ENCODE measurements around the gene SEL1L3. TPM values are rescaled to one million over a fixed set of nuclear protein-coding genes. Genes with fewer than 3 reads are reported as not detected.

Gene SEL1L3
- total RNA-seq, 1 donor from 2014 or later: 14.4 TPM

- Mint-ChIP-seq H3K4me3 (no peak overlapping the region), H3K9me3 (peaks cover 8% of the 10 kb centered on the region), H3K4me1 (peaks cover 2% of the 10 kb centered on the region), H3K36me3 (no peaks in the 10 kb centered on the region), H3K27me3 (ENCODE audit: low read depth) (peaks cover 6% of the 10 kb centered on the region), H3K27ac (no peak overlapping the region)
- no peak for TF ChIP-seq CTCF (IDR thresholded peaks at IDR 0.05; ENCODE audit: unreplicated experiment)
- DNase-seq (ENCODE audit: low spot score in 2 of 2, unreplicated experiment in 2 of 2): no peak
Observed at GRCh38 chr4:25903900-25904747, 41.3 kb upstream of the SEL1L3 start.

- no peaks in the 10 kb centered on the region for H3K27me3 Mint-ChIP-seq (ENCODE audit: low read depth)
- H3K9me3 Mint-ChIP-seq: no peaks in the 10 kb centered on the region
- no peak overlapping the region for H3K27ac Mint-ChIP-seq
- H3K36me3 Mint-ChIP-seq: no peaks in the 10 kb centered on the region
- no peak for TF ChIP-seq CTCF (IDR thresholded peaks at IDR 0.05; ENCODE audit: unreplicated experiment)
- no peak for DNase-seq (ENCODE audit: low spot score in 2 of 2, unreplicated experiment in 2 of 2)
- no peak overlapping the region for H3K4me3 Mint-ChIP-seq
- peaks cover 2% of the 10 kb centered on the region for H3K4me1 Mint-ChIP-seq
Observed at GRCh38 chr4:25901030-25901430, 38.2 kb upstream of the SEL1L3 start.

- H3K27me3 Mint-ChIP-seq (ENCODE audit: low read depth): no peaks in the 10 kb centered on the region
- H3K4me3 Mint-ChIP-seq: no peak overlapping the region
- DNase-seq (ENCODE audit: low spot score in 2 of 2, unreplicated experiment in 2 of 2): no peak
- peaks cover 2% of the 10 kb centered on the region for H3K4me1 Mint-ChIP-seq
- no peaks in the 10 kb centered on the region for H3K9me3 Mint-ChIP-seq
- H3K27ac Mint-ChIP-seq: no peak overlapping the region
- TF ChIP-seq CTCF (IDR thresholded peaks at IDR 0.05; ENCODE audit: unreplicated experiment): no peak
- H3K36me3 Mint-ChIP-seq: no peaks in the 10 kb centered on the region
Observed at GRCh38 chr4:25900310-25900709, 37.5 kb upstream of the SEL1L3 start.

GRCh38 chr4:25896776-25897539 is 34.2 kb upstream of the SEL1L3 start:
- no peaks in the 10 kb centered on the region for H3K9me3 Mint-ChIP-seq

GRCh38 chr4:25892796-25893195 is 30.0 kb upstream of the SEL1L3 start:
- no peak overlapping the region for H3K27ac Mint-ChIP-seq
- H3K9me3 Mint-ChIP-seq: no peaks in the 10 kb centered on the region
- H3K27me3 Mint-ChIP-seq (ENCODE audit: low read depth): peaks cover 2% of the 10 kb centered on the region

More at GRCh38 chr4:25896776-25897539, 34.2 kb upstream of the SEL1L3 start:
- no peak for DNase-seq (ENCODE audit: low spot score in 2 of 2, unreplicated experiment in 2 of 2)
- no peak for TF ChIP-seq CTCF (IDR thresholded peaks at IDR 0.05; ENCODE audit: unreplicated experiment)
- Mint-ChIP-seq H3K27ac (no peak overlapping the region), H3K27me3 (ENCODE audit: low read depth) (no peaks in the 10 kb centered on the region), H3K36me3 (no peaks in the 10 kb centered on the region), H3K4me3 (no peak overlapping the region), H3K4me1 (no peaks in the 10 kb centered on the region)

More at GRCh38 chr4:25892796-25893195, 30.0 kb upstream of the SEL1L3 start:
- H3K36me3 Mint-ChIP-seq: no peaks in the 10 kb centered on the region
- no peak for TF ChIP-seq CTCF (IDR thresholded peaks at IDR 0.05; ENCODE audit: unreplicated experiment)
- DNase-seq (ENCODE audit: low spot score in 2 of 2, unreplicated experiment in 2 of 2): no peak
- H3K4me1 Mint-ChIP-seq: no peaks in the 10 kb centered on the region
- no peak overlapping the region for H3K4me3 Mint-ChIP-seq

Measured in mesothelial cell of epicardium (in vitro differentiated cells).